Neural crest cell (in vitro differentiated cells): Measurements from ENCODE around the gene EPHA6. TPM values are rescaled to one million over a fixed set of nuclear protein-coding genes. Genes with fewer than 3 reads are reported as not detected.

Experiments used
- DNase-seq: peaks from one replicate; pipeline ENCODE4 v3.0.0; 2021; ENCODE audit warnings: low read depth, mixed read lengths, low spot score
- H3K27ac Mint-ChIP-seq: one replicate; pipeline ENCODE4 v1.8.0; 2021; ENCODE audit warnings: mild to moderate bottlenecking, mixed read lengths; ENCODE audit not compliant: unreplicated experiment
- H3K27me3 Mint-ChIP-seq: 2 replicates; pipeline ENCODE4 v1.8.0; 2021; ENCODE audit warnings: low read depth, mild to moderate bottlenecking, mixed read lengths
- H3K36me3 Mint-ChIP-seq: 2 replicates; pipeline ENCODE4 v1.8.0; 2021; ENCODE audit warnings: low read depth, mild to moderate bottlenecking, mixed read lengths
- H3K4me1 Mint-ChIP-seq: 2 replicates; pipeline ENCODE4 v1.8.0; 2021; ENCODE audit warnings: mixed read lengths
- H3K4me3 Mint-ChIP-seq: one replicate; pipeline ENCODE4 v1.8.0; 2021; ENCODE audit warnings: mild to moderate bottlenecking, mixed read lengths
- H3K9me3 Mint-ChIP-seq: 2 replicates; pipeline ENCODE4 v1.8.0; 2021; ENCODE audit warnings: mixed read lengths
- CTCF ChIP-seq: fragments of 200-600 bp; sonication (generic); conservative IDR thresholded peaks from 2 replicates; pipeline ENCODE4 v1.5.0; 2021; ENCODE audit warnings: antibody characterized with exemption, mild to moderate bottlenecking
- total RNA-seq: library from RNA; stranded (reverse); gene quantifications from 2 replicates; pipeline ENCODE4 v1.2.1, GENCODE V29; 2021

EPHA6 gene
- total RNA-seq, 1 donor from 2014 or later = 0.96 TPM

- H3K36me3 Mint-ChIP-seq = no peaks in the 10 kb centered on the region
- no peak overlapping the region for H3K27ac Mint-ChIP-seq
- DNase-seq = peak; percentile 19
- H3K27me3 Mint-ChIP-seq = no peaks in the 10 kb centered on the region
- peak; percentile 94 for TF ChIP-seq CTCF
- no peak overlapping the region for H3K4me3 Mint-ChIP-seq
- no peaks in the 10 kb centered on the region for H3K4me1 Mint-ChIP-seq
- no peaks in the 10 kb centered on the region for H3K9me3 Mint-ChIP-seq
These were observed 48.8 kb downstream of the EPHA6 start for GRCh38 chr3:96863129-96863740.

DNA sequence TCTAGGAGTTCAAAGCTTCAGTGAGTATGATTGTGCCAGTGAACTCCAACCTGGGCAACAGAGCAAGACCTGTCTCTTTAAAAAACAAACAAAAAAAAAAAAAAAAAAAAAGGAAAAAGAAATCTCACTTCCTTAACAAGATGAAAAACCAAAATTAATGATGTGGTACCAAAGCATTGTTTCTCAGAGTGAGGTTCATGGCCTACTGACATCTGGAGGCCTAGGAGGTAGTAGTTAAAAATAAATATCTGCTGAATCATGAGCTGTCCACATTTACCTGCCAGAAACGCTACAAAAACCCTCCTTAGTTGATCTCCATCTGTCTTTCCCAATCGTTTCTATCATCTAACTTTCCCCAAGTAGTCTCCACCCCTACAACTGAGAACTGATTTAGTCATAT is 51.2 kb downstream of the EPHA6 start:
- TF ChIP-seq CTCF = no peak
- Mint-ChIP-seq H3K9me3 (no peaks in the 10 kb centered on the region), H3K27me3 (no peaks in the 10 kb centered on the region), H3K36me3 (no peaks in the 10 kb centered on the region), H3K27ac (no peak overlapping the region), H3K4me1 (no peaks in the 10 kb centered on the region), H3K4me3 (no peak overlapping the region)
- DNase-seq = no peak

- H3K4me3 Mint-ChIP-seq = no peak overlapping the region
- no peaks in the 10 kb centered on the region for H3K36me3 Mint-ChIP-seq
- H3K27me3 Mint-ChIP-seq = no peaks in the 10 kb centered on the region
- DNase-seq = no peak
- no peaks in the 10 kb centered on the region for H3K4me1 Mint-ChIP-seq
- no peaks in the 10 kb centered on the region for H3K9me3 Mint-ChIP-seq
- no peak overlapping the region for H3K27ac Mint-ChIP-seq
- TF ChIP-seq CTCF = no peak
These were observed 54.9 kb downstream of the EPHA6 start for GRCh38 chr3:96869316-96869715.

DNA sequence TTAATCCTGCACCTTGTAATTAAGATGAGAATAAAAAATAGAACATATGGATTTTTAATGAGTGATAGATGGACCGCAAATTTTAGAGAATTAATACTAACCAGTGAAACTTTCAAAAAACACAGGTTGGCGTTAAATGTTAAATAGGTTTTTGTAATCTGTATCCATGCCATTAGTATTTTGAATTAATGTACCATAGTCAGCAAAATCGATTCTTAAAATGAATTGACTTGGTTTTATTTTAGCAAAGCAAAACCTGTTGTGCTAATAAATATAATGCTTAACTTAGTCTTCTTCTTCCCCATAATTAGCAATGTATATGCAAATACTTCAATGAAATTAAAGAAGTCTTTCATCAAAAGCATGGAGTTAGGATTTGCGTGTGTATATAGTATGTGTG is 63.1 kb downstream of the EPHA6 start:
- no peak for DNase-seq
- Mint-ChIP-seq H3K9me3 (peaks cover 4% of the 10 kb centered on the region), H3K27me3 (no peaks in the 10 kb centered on the region), H3K36me3 (no peaks in the 10 kb centered on the region), H3K4me3 (no peak overlapping the region), H3K4me1 (no peaks in the 10 kb centered on the region), H3K27ac (no peak overlapping the region)
- no peak for TF ChIP-seq CTCF

- Mint-ChIP-seq H3K27ac (no peak overlapping the region), H3K4me1 (peaks cover 6% of the 10 kb centered on the region), H3K9me3 (no peaks in the 10 kb centered on the region), H3K4me3 (no peak overlapping the region), H3K36me3 (no peaks in the 10 kb centered on the region), H3K27me3 (no peaks in the 10 kb centered on the region)
- DNase-seq = no peak
- TF ChIP-seq CTCF = no peak
These were observed 85.6 kb downstream of the EPHA6 start for GRCh38 chr3:96900031-96900430.
